Mesenchymal stem cell (in vitro differentiated cells and primary cell): ENCODE measurements around the gene DTD1.
A peak's percentile ranks its signal among the peaks of the same experiment; 100 is the strongest.

ENCODE experiments used
- DNase-seq: peaks from one replicate; pipeline ENCODE4 v3.0.0-alpha.2; 2013
- H2AFZ ChIP-seq: one replicate; pipeline ENCODE4 v1.6.1; 2013; ENCODE audit warnings: low read depth, mild to moderate bottlenecking, control low read depth, inconsistent platforms, low read length, moderate library complexity
- H2AK5ac ChIP-seq: 2 replicates; pipeline ENCODE4 v1.6.1; 2013; ENCODE audit warnings: low read length, moderate library complexity, mild to moderate bottlenecking, inconsistent platforms; ENCODE audit not compliant: severe bottlenecking
- H2BK120ac ChIP-seq: one replicate; pipeline ENCODE4 v1.6.1; 2013; ENCODE audit warnings: low read depth, mild to moderate bottlenecking, inconsistent platforms, low read length, moderate library complexity
- H2BK12ac ChIP-seq, 2 experiments: one replicate each; pipeline ENCODE4 v1.6.1; 2013; ENCODE audit warnings: inconsistent platforms in 2 of 2, low read length in 2 of 2, mild to moderate bottlenecking in 2 of 2, moderate library complexity in 2 of 2, control low read depth in 1 of 2
- H2BK15ac ChIP-seq: one replicate; pipeline ENCODE4 v1.6.1; 2013; ENCODE audit warnings: mild to moderate bottlenecking, low read depth, inconsistent platforms; ENCODE audit not compliant: poor library complexity, severe bottlenecking
- H2BK5ac ChIP-seq: 2 replicates; pipeline ENCODE4 v1.6.1; 2013; ENCODE audit warnings: low read depth, mild to moderate bottlenecking, low read length, control low read depth, inconsistent platforms; ENCODE audit not compliant: poor library complexity, severe bottlenecking
- H3K14ac ChIP-seq, 2 experiments: one replicate each; pipeline ENCODE4 v1.6.1; 2013; ENCODE audit warnings: inconsistent platforms in 2 of 2, low read length in 2 of 2, control low read depth in 1 of 2, mild to moderate bottlenecking in 1 of 2, moderate library complexity in 1 of 2
- H3K18ac ChIP-seq, 2 experiments: one replicate each; pipeline ENCODE4 v1.6.1; 2013; ENCODE audit warnings: inconsistent platforms in 2 of 2, low read length in 2 of 2, control low read depth in 1 of 2, low read depth in 1 of 2, mild to moderate bottlenecking in 1 of 2
- H3K23ac ChIP-seq, 2 experiments: one replicate each; pipeline ENCODE4 v1.6.1; 2013; ENCODE audit warnings: inconsistent platforms in 2 of 2, low read length in 2 of 2, mild to moderate bottlenecking in 2 of 2, moderate library complexity in 2 of 2, control low read depth in 1 of 2
- H3K27ac ChIP-seq: 2 replicates; pipeline ENCODE4 v1.5.1; 2013; ENCODE audit warnings: mild to moderate bottlenecking, moderate library complexity, low read length, control low read depth, inconsistent platforms; ENCODE audit not compliant: poor library complexity, severe bottlenecking
- H3K27me3 ChIP-seq, 2 experiments: 2 replicates each; pipeline versions ENCODE4 v1.6.1 to v1.7.0; 2013; ENCODE audit warnings: low read length in 2 of 2, mild to moderate bottlenecking in 2 of 2, moderate library complexity in 2 of 2, control low read depth in 1 of 2, inconsistent platforms in 1 of 2; ENCODE audit not compliant: control insufficient read depth in 1 of 2, insufficient read depth in 1 of 2
- H3K36me3 ChIP-seq, 2 experiments: 2 replicates each; pipeline versions ENCODE4 v1.6.1 to v1.7.0; 2013; ENCODE audit warnings: low read length in 2 of 2, control low read depth in 1 of 2, inconsistent platforms in 1 of 2, low read depth in 1 of 2, mild to moderate bottlenecking in 1 of 2; ENCODE audit not compliant: insufficient read depth in 2 of 2, control insufficient read depth in 1 of 2
- H3K4ac ChIP-seq, 2 experiments: one replicate each; pipeline ENCODE4 v1.6.1; 2013; ENCODE audit warnings: inconsistent platforms in 2 of 2, low read length in 2 of 2, mild to moderate bottlenecking in 2 of 2, moderate library complexity in 2 of 2, control low read depth in 1 of 2, low read depth in 1 of 2
- H3K4me1 ChIP-seq: 2 replicates; pipeline ENCODE4 v1.6.1; 2013; ENCODE audit warnings: low read depth, low read length, control low read depth; ENCODE audit not compliant: control insufficient read depth, insufficient read depth
- H3K4me2 ChIP-seq: 2 replicates; pipeline ENCODE4 v1.6.1; 2013; ENCODE audit warnings: low read length, mild to moderate bottlenecking, inconsistent platforms; ENCODE audit not compliant: poor library complexity, severe bottlenecking
- H3K4me3 ChIP-seq, 2 experiments: 2 replicates each; pipeline versions ENCODE4 v1.5.1 to v1.7.0; 2013; ENCODE audit warnings: low read length in 2 of 2, mild to moderate bottlenecking in 2 of 2, control low read depth in 1 of 2, low read depth in 1 of 2; ENCODE audit not compliant: insufficient read depth in 1 of 2
- H3K79me1 ChIP-seq: replicated peaks from 2 replicates; pipeline ENCODE4 v1.6.1; 2013; ENCODE audit warnings: mild to moderate bottlenecking, control low read depth, low read length, inconsistent platforms; ENCODE audit not compliant: poor library complexity, severe bottlenecking
- H3K9ac ChIP-seq: 2 replicates; pipeline ENCODE4 v1.7.0; 2013; ENCODE audit warnings: mild to moderate bottlenecking, low read length, moderate library complexity
- H3K9me3 ChIP-seq: 2 replicates; pipeline ENCODE4 v1.7.0; 2013; ENCODE audit warnings: mild to moderate bottlenecking, low read length; ENCODE audit not compliant: control insufficient read depth
- H4K8ac ChIP-seq: one replicate; pipeline ENCODE4 v1.6.1; 2013; ENCODE audit warnings: inconsistent platforms, mild to moderate bottlenecking, low read length, moderate library complexity
- H4K91ac ChIP-seq: one replicate; pipeline ENCODE4 v1.6.1; 2013; ENCODE audit warnings: mild to moderate bottlenecking, low read length, inconsistent platforms
- WGBS: methylation state at CpG from one replicate; pipeline ENCODE4 v1.1.7; 2013; ENCODE audit warnings: mixed read lengths; 5-methylcytosine and 5-hydroxymethylcytosine counted together

DTD1 gene

GRCh38 chr20:18578581-18578980 lies 9.3 kb upstream of the DTD1 start:
- H2BK15ac ChIP-seq: no peak overlapping the region
- no peak overlapping the region for H3K18ac ChIP-seq
- no peak overlapping the region for H2AK5ac ChIP-seq
- H4K8ac ChIP-seq: no peak overlapping the region
- H3K36me3 ChIP-seq: no peaks in the 10 kb centered on the region
- H3K79me1 ChIP-seq: peaks cover 2% of the 10 kb centered on the region
- H3K4me2 ChIP-seq: no peak overlapping the region
- no peaks in the 10 kb centered on the region for H3K4me1 ChIP-seq
- H3K23ac ChIP-seq: no peak overlapping the region
- no peak overlapping the region for H2BK5ac ChIP-seq
- H3K9me3 ChIP-seq: no peaks in the 10 kb centered on the region
- no peak overlapping the region for H3K27ac ChIP-seq
- H2AFZ ChIP-seq: no peak overlapping the region
- H3K27me3 ChIP-seq: no peaks in the 10 kb centered on the region
- DNase-seq: no peak
- 97% methylated on average over 6 of the region's 6 CpGs for WGBS
- H2BK12ac ChIP-seq: no peak overlapping the region
- no peak overlapping the region for H4K91ac ChIP-seq
- no peak overlapping the region for H3K9ac ChIP-seq
- H3K4ac ChIP-seq: no peak overlapping the region
- H3K4me3 ChIP-seq: no peak overlapping the region
- no peak overlapping the region for H2BK120ac ChIP-seq
- H3K14ac ChIP-seq: no peak overlapping the region

- H3K79me1 ChIP-seq: peaks cover 2% of the 10 kb centered on the region
- no peak overlapping the region for H2BK5ac ChIP-seq
- H3K23ac ChIP-seq: no peak overlapping the region
- no peaks in the 10 kb centered on the region for H3K9me3 ChIP-seq
- no peak overlapping the region for H3K4me3 ChIP-seq
- no peak overlapping the region for H2BK12ac ChIP-seq
- no peak overlapping the region for H3K27ac ChIP-seq
- no peak overlapping the region for H4K91ac ChIP-seq
- no peak overlapping the region for H3K14ac ChIP-seq
- H3K4ac ChIP-seq: no peak overlapping the region
- H3K4me2 ChIP-seq: no peak overlapping the region
- H3K4me1 ChIP-seq: peaks cover 2% of the 10 kb centered on the region
- H2BK15ac ChIP-seq: no peak overlapping the region
- DNase-seq: no peak
- 97% methylated on average over 3 of the region's 4 CpGs for WGBS
- H2BK120ac ChIP-seq: no peak overlapping the region
- H3K18ac ChIP-seq: no peak overlapping the region
- H4K8ac ChIP-seq: no peak overlapping the region
- H2AK5ac ChIP-seq: no peak overlapping the region
- H2AFZ ChIP-seq: no peak overlapping the region
- no peak overlapping the region for H3K9ac ChIP-seq
- no peaks in the 10 kb centered on the region for H3K36me3 ChIP-seq
- no peaks in the 10 kb centered on the region for H3K27me3 ChIP-seq
These were observed 7.8 kb upstream of the DTD1 start for GRCh38 chr20:18580012-18580411.

- Histone ChIP-seq H3K27ac (peak overlapping the region; percentile 44), H3K23ac (no peak overlapping the region), H3K79me1 (no peaks in the 10 kb centered on the region), H4K8ac (no peak overlapping the region), H2BK15ac (no peak overlapping the region), H3K4me3 (no peak overlapping the region), H3K18ac (no peak overlapping the region), H2AK5ac (no peak overlapping the region), H2BK120ac (no peak overlapping the region), H3K4me2 (no peak overlapping the region), H3K9ac (no peak overlapping the region), H2BK5ac (no peak overlapping the region), H3K9me3 (no peaks in the 10 kb centered on the region), H3K4me1 (peaks cover 6% of the 10 kb centered on the region), H2AFZ (no peak overlapping the region), H3K36me3 (no peaks in the 10 kb centered on the region), H3K14ac (no peak overlapping the region), H3K27me3 (no peaks in the 10 kb centered on the region), H4K91ac (no peak overlapping the region), H2BK12ac (no peak overlapping the region), H3K4ac (no peak overlapping the region)
- 97% methylated on average over 2 of the region's 2 CpGs for WGBS
- DNase-seq: peak; percentile 31
These were observed 2.7 kb upstream of the DTD1 start for GRCh38 chr20:18585134-18585533.

DNA sequence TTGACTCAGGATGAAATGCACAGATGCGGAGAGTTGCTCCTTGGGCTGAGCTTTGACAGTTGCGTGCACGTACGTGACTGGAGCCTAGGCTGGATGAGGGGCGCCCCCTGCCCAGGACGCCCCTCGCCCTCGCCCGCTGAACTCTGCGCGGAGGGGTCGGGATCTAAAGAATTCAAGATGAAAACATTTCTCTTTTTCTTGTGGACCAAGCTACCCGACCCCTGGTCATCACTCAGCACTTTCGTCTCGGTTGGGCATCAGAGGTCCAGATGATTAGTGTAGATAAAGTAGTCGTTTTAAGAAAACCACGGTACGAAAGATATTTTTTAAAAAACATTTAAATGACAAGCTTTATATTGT lies 700 bp downstream of the DTD1 start:
- no peak for DNase-seq
- H3K27ac ChIP-seq: no peak overlapping the region
- H3K23ac ChIP-seq: no peak overlapping the region
- H3K27me3 ChIP-seq: no peaks in the 10 kb centered on the region
- H4K91ac ChIP-seq: no peak overlapping the region
- 7% methylated on average over 9 of the region's 18 CpGs for WGBS
- H2BK15ac ChIP-seq: no peak overlapping the region
- H3K9me3 ChIP-seq: no peaks in the 10 kb centered on the region
- peak overlapping the region in 1 of 2 experiments; percentile 82 for H3K18ac ChIP-seq
- H3K14ac ChIP-seq: no peak overlapping the region
- H3K4me1 ChIP-seq: peaks cover 6% of the 10 kb centered on the region
- H3K36me3 ChIP-seq: peaks cover 0 to 1% of the 10 kb centered on the region in 2 experiments
- no peak overlapping the region for H2BK12ac ChIP-seq
- peaks cover 4% of the 10 kb centered on the region for H3K79me1 ChIP-seq
- H2BK5ac ChIP-seq: no peak overlapping the region
- H3K4ac ChIP-seq: no peak overlapping the region
- peak overlapping the region; percentile 92 for H3K4me2 ChIP-seq
- no peak overlapping the region for H2AK5ac ChIP-seq
- peak overlapping the region; percentile 92 for H4K8ac ChIP-seq
- H3K9ac ChIP-seq: peak overlapping the region; percentile 90
- peak overlapping the region; percentile 84 to 94 for H3K4me3 ChIP-seq
- no peak overlapping the region for H2BK120ac ChIP-seq
- H2AFZ ChIP-seq: no peak overlapping the region
